Stimulated activated CD4-positive, alpha-beta T cell treated with anti-CD3 and anti-CD28 coated beads, Interleukin-1b, Interleukin-23, amount 100 ng/mL, for 4 hours (primary cell): ENCODE data around the gene COP1.
A peak's percentile ranks its signal among the peaks of the same experiment; 100 is the strongest.
"Not testable (repeated sequence)": the region's sequence is repeated elsewhere in the genome, so short reads cannot be mapped to it uniquely, and the experiment has no call there.

Experiments
- DNase-seq, 2 donors: peaks; one replicate each; pipeline ENCODE4 v3.0.0-alpha.2; 2020; ENCODE audit warnings: low read depth in 2 of 2

Gene COP1

DNA sequence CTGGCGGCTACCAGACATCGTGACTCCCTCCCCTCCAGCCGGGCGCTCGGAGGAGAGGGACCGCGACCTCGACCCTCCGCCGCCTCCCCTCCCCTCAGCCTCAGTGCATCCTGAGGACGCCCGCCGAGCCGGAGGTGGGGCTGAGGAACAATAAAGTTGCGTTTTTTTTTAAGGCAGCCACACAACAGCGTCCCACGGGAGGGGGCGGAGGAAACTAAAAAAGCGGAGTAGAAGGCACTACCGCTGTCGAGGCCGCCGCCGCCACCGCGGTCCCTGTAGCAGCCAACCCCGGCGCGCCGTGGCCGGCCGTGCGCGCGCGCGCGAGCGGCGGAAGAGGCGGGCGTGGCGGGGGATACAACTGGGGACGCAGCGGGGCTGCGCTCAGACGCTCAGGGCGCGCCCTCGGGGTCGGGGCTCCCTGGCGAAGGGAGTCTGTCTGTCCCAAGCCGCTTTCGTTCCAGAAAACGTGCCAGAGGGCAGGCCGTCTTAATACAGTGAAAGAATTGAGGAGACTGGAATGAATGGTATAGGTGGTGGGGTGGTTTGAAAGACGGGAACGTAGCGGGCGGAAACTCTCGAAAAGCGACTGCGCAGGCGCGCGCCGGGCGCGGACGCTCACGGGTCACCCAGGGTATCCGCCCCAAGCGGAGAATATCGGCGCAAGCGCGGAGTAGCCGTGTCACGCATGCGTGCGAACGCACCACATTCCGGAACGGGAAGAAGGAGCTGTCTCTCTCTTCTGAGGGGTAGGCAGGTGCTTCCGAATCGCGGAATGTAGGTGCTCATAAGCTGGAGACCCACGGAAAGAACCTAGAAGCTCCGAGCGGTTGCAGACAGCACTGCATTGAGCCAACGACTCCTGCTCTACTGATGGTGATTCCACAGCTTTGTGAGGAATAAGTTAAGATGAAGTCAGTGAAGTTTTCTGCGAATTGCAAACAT lies at the start of gene COP1:
TSS of gene COP1 (minus strand) at position 326 of the 942 bp plus-strand sequence. CDS start at position 18, 308 bp downstream.
- peak; percentile 93 to 95 for DNase-seq

DNA sequence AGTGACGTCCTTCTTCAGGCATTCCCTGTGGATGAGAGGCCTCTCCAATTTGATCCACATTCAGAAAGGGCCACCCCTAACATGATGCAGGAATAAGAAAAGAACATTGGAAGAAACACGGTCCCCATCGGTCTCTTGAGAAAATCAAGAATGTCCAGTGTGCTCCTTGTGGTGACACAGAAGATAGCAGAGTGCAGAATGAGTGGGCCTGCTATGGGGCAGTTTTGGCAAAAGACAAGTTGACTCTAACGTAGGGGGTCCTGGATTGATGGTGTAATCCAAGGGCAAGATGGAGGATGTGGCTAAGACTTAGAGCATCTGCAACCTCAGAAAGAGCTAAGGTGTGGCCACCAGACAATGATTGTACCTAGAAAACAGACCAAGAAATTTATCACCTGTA lies 45.1 kb upstream of the COP1 start:
- no peak for DNase-seq

DNA sequence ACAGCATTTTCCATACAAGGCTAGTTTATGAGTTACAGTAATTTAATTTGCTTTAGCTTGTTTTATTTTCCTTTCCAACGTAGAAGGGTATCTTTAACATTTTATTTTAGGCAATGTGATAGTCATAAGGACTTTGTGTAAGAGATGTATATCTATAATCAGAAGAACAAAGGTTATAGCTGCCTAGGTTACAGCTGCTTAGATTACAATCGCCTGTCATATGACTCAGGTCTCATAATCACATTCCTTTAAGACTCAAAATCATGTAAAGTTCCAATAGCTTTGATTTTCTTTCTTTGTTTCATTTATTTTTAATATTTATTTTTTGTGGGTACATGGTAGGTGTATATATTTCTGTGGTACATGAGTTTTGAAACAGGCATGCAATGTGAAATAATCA lies 37.8 kb upstream of the COP1 start:
- no peak for DNase-seq

DNA sequence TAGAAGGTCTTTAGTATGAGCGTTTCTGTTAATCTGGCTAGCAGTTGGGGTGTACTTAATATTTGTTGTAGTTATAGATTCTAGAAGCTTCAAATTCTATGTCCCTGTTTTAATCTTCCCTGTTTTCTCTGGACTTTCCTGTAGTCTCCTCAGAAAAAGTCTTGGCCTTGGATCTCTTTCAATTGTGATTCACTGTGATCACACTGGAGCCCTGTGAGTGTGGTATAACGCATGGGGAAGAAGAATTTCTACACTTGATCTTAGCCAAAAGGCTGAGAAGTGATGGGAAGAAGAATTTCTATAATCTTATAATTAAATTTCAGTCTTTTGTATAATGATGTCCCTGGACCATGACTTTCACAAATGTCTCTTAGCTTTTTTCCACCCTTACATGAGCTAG lies 36.7 kb upstream of the COP1 start:
- no peak for DNase-seq

DNA sequence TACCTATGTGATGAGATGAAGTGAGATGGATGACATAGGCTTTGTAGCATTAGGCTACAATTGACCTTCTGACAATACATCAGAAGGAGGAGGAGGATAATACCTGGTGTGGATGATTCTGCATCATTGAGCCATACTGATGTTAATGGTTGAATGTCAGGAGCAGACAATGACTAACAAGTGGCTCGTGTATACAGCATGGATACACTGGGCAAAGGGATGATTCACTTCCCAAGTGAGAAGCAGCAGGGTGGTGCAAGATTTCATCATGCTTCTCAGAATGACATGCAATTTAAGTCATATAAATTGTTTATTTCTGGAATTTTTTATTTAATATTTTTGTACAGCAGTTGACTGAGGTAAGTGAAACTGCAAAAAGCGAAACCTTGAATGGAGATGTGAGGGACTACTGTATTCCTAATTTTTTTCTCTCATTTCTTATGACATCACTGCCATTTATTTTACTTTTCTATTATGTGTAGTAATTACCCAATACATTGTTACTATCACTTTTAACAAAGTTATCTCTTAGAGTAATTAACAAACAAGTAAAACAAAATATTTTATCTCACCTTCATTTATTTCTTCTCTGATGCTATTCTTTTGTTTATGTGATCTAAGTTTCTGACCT lies 34.4 kb upstream of the COP1 start:
- no peak for DNase-seq

DNA sequence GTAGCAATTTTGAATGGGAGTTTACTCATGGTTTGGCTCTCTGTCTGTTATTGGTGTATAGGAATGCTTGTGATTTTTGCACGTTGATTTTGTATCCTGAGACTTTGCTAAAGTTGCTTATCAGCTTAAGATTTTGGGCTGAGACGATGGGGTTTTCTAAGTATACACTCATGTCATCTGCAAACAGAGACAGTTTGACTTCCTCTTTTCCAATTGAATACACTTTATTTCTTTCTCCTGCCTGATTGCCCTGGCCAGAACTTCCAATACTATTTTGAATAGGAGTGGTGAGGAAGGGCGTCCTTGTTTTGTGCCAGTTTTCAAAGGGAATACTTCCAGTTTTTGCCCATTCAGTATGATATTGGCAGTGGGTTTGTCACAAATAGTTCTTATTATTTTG lies 26.6 kb upstream of the COP1 start:
- not testable (repeated sequence) for DNase-seq

DNA sequence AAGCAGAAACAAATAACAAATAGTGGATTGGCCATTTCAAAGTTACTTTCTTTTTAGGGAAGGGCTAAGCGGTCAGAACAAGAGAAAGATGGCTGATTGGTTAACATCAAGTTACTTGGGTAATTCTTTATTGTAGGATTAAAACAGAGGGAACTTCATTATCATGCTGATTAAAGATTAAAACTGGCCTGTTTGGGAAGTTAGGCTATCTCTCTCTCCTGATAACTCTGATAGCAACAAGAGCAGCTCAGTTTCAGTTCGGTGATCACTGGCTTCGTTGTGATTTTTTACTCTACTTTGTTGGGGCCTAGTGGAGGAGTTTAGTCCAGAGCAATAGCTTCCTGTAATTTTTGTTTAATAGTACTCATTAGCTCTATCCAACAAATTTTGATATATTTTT lies 20.5 kb upstream of the COP1 start:
- no peak for DNase-seq

DNA sequence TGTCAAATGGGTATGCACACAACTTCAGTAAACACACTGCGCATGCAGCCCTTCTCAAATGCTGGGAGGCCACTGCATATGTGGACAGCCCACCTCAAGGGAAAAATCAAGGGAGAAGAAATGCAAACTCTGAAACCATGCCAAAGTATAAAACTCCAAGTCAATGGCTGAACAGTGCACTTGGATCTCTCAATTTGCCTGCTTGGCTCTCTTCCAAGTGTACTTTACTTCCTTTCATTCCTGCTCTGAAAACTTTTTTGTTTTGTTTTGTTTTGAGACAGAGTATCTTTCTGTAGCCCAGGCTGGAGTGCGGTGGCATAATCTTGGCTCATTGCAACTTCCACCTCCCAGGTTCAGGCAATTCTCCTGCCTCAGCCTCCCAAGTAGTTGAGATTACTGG lies 18.8 kb upstream of the COP1 start:
- no peak for DNase-seq

DNA sequence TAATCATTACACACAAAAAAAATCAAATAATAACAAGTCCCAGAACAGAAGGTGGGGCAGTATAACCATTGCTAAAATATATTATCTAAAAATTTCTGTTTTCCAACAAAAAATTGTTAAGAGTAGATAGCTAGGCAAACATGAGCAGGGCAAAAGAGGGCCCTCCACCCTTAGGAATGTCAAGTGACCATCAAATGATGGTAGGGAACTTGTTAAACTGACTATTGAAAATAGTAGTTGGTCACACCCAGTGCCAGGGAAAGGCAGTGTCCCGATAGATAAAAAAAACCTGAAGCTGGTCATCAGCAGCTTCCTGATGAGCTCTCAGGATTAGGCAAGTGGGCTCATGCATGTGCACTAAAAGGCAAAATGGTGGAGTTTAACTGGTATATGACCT lies 18.4 kb upstream of the COP1 start:
- DNase-seq: no peak

DNA sequence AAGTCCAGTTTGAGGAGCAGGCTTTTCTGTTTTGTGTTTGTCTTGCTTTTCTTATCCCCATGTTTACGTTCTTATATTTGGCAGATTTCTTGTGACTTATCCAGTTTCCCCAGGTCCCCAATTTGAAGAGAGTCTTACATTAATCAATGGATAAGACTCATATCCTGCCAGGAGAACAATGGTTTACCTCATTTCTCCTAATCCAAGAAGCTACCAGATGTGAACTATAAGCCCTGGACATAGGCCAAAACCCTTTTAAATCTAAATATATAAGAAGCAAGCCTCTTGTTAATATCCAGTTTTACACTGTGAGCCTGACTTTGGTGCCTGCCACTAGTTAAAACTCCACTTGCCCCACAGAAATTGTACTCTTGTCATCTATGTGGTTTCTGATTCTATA lies 15.1 kb upstream of the COP1 start:
- DNase-seq: no peak

DNA sequence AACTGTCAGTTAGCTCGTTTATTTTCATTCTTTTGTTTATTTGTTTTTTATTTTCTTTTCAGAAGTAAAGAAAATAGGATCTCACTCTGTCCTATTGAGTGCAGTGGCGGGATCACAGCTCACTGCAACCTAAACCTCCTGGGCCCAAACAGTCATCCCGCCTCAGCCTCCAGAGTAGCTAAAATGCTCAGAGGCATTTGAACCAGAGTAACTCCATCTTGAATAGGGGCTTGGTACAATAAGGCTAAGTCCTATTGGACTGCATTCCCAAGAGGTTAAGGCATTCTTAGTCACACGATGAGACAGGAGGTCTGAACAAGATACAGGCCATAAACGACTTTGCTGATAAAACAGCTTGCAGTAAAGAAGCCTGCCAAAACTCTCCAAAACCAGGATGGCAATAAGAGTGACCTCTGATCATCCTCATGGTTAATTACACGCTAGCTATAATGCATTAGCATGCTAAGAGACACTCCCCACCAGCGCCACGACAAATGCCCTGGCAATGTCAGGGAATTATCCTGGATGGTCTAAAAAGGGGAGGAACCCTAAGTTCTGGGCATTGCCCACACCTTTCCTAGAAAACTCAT lies 13.1 kb upstream of the COP1 start:
- no peak for DNase-seq

DNA sequence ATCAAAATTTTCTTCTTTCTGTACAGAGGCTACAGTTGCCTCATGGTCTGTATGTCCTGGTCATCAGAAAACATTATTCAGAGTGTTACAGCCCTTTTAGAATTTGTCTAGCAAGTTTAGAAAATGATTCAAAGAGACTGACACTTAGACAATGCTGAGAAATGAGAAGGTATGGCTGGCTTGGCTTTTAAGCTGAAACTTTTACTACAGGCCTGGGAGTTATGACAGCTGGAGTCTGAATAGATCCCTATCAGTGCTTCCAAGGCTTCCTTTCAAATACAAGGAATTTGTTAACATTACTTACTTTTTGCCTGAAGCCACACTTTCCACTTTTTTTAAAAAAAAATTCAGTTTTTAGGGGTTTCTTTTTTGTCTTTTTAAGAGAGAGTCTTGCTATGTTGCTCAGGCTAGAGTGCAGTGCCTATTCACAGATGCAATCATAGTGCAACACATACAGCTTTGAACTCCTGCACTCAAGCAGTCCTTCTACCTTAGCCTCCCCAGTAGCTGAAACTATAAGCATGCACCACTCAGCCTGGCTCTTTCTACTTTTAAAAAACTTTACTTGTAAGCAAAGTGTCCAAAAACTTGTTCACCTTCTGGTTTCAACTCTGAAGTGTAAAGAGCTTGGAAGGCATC lies 10.5 kb upstream of the COP1 start:
- DNase-seq: no peak

DNA sequence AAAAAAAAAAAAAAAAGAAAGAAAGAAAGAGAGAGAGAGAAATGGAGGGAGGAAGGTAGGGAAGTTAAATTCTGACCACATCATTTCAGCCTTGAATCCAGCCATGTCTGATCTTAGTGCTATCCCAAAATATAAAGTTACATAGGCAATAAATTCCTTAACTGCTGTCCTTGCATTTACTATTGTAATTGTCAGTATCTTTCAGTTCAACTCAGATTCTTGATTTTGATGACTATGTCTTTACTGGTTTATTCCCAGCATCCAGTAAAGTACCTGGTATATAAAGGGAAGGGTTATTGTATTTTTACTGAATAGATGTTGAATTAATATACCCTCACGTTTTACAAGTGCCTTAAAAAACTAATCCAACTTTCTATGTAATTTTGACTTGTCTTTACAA lies 8.9 kb upstream of the COP1 start:
- no peak for DNase-seq

DNA sequence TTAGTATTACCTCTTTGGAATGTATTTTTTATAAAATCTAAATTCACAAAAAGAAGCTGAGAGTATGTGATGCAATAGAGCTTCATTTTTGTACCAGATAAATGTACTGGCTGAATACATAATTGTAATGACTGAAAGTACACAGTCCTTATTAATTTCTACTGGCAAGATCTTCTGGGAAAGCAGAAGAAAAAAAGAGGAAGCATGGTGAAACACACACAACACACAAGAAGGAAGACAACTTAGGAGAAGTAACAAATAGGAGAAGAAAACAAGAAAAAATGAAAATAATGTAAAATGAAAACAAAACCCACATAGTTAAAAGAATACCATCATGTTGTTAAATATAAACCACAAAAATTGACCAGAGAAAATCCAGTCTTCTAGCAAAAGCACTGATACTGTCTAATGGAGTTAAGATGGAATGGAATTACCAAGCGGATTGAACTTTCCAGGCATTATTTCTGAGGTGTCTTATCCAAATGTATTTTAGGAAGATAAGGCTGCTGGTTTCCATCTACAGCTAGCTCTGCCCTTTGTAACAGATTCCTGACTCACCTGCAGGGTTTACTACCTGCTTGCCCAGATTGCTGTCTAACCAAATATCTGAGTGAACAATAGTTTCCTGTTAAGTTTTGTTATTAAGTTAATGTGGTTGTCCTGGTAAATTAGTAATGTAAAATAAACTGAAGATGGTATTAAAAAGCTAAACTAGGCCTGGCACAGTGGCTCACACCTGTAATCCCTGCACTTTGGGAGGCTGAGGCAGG lies 4.5 kb upstream of the COP1 start:
- DNase-seq: no peak

DNA sequence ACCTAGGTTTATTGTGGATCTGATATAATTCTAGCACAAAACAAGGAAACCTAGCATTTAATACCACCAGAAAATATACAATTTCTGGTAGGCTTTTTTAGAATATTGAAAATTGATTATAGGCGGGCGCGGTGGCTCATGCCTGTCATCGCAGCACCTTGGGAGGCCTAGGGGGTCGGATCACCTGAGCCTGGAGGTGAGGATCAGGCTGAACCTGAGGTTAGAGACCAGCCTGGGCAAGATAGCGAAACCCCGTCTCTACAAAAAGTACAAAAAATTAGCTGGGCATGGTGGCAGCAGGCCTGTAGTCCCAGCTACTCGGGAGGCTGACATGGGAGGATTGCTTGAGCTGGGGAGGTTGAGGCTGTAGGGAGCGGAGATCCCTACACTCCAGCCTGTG lies 948 bp upstream of the COP1 start:
- DNase-seq: no peak

DNA sequence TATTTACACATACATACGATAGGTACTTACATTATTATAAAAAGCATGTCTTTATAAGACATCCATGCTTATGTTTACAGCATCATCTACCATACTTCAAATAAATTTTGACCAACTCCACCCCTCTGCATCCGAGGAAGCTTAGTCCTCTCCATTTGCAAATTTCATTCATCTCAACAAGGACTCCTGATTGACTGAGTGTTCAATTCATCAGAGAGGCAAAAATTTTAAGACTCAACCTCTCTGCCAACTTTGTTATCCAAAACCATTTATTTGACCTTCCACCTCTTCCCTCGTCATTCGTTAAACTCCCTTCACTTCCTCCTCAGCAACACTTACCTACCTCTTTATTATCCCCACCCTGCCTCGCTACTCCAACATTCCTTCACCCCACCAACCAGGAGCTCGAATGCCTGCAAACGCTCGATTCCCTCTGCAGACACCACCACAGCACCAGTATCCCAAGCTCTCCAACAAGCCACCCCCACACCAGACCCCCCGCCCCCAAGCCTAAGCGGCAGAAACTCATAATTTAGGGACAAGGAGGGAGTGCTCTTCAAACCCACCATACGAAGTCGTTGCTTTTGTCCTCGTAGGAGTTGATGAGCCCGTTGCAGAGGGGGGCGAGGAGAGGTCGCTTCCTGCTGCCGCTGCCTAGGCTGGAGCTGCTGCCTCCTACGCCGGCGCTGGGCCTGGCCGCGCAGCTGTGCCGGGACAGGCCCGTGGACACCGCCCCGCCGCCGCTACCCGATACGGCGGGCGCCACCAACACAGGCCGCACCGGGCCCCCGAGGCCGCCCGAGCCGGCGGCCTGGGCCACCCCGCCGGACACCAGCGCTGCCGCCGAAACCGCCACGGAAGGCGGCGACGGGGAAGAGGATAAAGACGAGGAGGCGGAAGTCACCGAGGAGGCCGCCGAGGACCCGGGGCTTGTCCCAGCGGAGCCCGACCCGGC lies 803 bp downstream of the COP1 start:
- peak in 1 of 2 donors; percentile 15 for DNase-seq

DNA sequence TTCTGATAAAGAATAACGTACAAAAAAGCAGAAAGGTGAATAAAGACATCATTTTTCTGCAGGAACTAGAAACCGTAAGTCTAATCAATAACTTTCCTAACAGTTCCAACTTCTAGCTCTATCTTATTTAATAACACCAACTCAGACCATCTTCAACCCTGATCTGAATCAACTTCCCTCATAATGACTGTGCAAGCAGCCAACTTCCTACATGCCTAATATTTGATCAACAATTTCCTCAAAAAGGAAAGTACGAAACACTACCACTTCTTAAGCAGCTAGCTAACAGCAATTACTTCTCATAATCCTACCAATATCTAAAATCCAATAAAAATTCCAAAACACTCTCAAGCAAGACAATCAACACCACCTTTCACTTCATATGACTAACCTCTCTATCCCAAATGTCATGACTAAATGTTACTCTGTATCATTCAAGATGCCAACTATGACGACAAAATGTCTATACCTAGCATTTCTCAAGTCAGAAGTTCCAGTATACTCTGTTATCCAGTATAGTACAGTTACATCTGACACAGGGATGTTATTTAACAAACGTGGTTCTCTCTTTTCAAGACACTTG lies 1.7 kb downstream of the COP1 start:
- DNase-seq: no peak

DNA sequence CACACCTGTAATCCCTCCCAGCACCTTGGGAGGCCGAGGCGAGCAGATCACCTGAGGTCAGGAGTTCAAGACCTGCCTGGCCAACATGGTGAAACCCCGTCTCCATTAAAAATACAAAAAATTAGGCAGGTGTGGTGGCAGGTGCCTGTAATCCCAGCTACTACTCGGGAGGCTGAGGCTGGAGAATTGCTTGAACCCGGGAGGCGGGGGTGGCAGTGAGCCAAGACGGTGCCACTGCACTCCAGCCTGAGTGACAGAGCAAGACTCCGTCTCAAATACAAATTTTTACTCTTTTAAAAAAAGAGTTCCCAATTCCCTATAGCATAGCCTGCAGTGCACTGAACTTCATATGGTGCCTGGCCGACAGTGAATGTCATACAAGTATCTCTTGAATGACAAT lies 2.4 kb downstream of the COP1 start:
- not testable (repeated sequence) for DNase-seq

DNA sequence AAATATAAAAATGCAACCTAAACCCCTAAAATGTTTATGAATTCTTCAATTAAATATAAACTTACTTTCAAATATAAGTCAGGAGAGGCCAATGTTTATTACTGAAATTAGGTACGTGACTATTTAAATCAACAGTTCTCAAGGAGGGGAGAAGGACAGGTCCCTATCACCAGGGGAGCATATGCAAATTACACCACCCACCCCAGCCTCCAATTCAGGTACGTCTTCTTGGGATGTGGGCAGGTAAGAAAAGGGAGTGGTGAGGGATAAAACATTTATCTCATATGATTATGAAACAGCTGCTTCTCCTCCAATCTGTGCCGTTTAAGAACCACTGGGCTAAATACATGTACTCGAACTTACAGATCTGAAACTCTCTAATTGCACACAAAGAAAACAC lies 3.4 kb downstream of the COP1 start:
- DNase-seq: no peak

DNA sequence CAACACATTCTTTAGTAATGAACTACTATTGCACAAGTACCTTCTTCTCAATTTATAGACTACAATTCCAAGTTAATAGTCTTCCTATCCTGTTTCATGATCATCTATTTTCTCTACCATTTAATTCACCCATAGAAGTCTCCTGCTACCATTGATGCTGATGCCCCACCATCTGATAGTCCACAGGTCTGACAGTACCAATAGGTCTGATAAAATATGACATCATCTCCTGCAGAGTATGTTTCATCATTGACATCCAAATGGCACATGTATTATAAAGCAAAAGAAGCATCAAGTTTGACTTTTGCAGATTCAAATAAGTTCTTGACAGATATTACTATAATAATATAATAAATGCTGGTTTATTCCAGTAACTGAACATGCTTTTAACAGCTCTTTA lies 5.5 kb downstream of the COP1 start:
- no peak for DNase-seq
